Activated naive CD8-positive, alpha-beta T cell treated with anti-CD3 and anti-CD28 coated beads, Interleukin-2, amount 50 U/mL, for 16 hours (primary cell): Measurements from ENCODE around the gene TMEM225B.
"Not testable (repeated sequence)": the region's sequence is repeated elsewhere in the genome, so short reads cannot be mapped to it uniquely, and the experiment has no call there.

Experiments used
- DNase-seq: peaks from one replicate; pipeline ENCODE4 v3.0.0-alpha.2; 2020; ENCODE audit warnings: low read depth, low spot score

Gene TMEM225B

GRCh38 chr7:99623091-99623693 lies 25.1 kb downstream of the TMEM225B start:
- DNase-seq: no peak

- no peak for DNase-seq
Measured at GRCh38 chr7:99623702-99624447, 25.8 kb downstream of the TMEM225B start.

DNA sequence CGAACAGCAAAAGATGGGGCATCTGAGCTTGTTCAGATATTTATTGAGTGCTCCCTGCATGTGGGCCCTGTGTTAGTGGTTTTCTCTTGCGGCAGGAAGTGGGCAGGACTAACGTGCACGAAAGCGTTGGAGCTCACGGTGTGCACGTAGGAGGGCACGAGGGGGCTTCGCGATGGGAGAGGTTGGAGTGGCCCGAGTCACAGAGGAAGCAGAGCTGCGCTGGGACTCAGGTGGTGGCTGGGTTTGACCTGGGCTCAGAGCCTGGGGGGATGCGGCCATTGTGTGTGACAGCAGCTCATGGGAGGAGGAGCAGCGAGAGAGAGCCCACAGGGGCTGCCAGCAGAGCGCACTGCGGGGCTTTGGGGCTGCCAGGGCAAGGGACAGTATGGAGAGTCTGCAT lies 26.4 kb downstream of the TMEM225B start:
- DNase-seq: peak; percentile 43

- no peak for DNase-seq
Measured at GRCh38 chr7:99625321-99625720, 27.3 kb downstream of the TMEM225B start.

GRCh38 chr7:99625961-99626360 lies 27.9 kb downstream of the TMEM225B start:
- DNase-seq: no peak

GRCh38 chr7:99626661-99627060 lies 28.6 kb downstream of the TMEM225B start:
- DNase-seq: no peak

DNA sequence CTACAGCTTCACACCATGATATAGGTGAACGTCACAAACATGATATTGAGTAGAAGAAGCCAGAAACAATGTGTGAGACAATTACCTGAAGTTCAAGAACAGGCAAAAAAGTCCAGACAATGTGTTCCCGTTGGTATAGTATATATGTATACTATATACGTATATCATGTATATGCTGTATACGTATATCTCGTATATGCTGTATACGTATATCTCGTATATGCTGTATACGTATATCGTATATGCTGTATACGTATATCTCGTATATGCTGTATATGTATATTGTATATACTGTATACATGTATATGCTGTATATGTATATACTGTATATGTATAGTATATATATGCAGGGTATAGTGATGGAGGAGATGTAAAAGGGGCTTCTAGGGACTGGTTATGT lies 29.4 kb downstream of the TMEM225B start:
- DNase-seq: no peak

GRCh38 chr7:99628471-99629465 lies 30.7 kb downstream of the TMEM225B start:
- no peak for DNase-seq

DNA sequence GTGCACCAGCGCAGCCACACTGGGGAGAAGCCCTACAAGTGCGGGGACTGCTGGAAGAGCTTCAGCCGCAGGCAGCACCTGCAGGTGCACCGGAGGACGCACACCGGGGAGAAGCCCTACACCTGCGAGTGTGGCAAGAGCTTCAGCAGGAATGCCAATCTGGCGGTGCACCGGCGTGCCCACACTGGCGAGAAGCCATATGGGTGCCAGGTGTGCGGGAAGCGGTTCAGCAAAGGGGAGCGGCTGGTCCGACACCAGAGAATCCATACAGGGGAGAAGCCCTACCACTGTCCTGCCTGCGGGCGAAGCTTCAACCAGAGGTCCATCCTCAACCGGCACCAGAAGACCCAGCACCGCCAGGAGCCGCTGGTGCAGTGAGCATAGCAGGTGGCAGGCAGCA lies 31.6 kb downstream of the TMEM225B start:
- DNase-seq: no peak

DNA sequence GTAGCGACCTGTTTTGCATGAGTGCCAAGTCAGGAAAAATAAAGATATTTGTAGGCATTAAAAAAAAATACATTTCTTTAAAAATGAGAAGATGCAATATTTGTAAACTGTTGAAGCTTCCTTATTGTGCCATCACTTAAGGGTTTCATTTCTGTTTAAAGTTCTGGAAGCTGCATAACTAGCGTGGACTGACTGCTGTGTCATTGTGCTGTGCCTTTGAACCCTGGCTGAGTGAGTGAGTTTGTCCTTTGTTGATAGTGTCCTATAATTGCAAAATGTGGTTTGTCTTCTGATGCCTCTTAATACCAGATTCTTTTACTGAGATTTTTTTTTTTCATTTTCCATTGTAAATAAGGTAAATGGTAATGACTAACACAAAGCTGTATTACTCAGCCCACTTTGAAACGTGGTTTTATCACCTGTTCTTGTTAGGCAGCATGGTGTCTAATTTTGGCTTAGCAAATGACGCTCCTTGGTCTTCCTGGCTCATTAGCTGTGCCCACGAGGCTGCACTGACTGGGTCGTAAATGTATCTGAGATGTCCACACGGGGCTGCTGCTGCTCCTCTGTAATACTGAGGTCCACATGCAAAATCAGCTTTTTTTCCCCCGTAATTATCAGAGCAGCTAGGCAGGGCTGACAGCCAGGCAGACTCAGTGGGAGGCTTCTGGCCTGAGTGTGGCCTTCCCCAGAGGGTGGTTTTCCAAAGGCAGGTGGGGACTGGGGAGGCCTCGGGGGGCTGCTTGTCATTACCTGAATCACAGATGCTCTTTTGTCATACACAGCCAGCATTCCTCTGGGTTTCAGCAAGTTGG lies 33.4 kb downstream of the TMEM225B start:
- no peak for DNase-seq

GRCh38 chr7:99637414-99637813 lies 39.3 kb downstream of the TMEM225B start:
- DNase-seq: not testable (repeated sequence)

DNA sequence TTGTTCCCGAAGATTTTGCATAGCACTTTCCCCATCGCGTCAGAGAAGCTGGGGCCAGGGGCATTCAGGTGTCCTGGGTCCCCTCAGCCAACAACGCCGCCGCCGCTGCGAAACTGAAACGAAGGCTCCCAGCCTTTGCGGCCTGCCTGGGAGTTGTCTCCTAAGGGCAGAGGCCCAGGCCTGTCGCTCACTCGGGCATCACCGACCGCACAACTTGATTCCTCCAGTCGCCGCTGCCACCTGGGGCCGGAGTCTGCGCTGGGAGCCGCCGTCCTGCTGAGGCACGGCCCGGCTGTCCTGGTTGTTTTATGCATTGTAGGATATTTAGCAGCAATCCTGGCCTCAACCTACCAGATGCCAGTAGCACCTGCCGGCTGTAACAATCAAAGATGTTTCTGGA lies 40.7 kb downstream of the TMEM225B start:
- no peak for DNase-seq

DNA sequence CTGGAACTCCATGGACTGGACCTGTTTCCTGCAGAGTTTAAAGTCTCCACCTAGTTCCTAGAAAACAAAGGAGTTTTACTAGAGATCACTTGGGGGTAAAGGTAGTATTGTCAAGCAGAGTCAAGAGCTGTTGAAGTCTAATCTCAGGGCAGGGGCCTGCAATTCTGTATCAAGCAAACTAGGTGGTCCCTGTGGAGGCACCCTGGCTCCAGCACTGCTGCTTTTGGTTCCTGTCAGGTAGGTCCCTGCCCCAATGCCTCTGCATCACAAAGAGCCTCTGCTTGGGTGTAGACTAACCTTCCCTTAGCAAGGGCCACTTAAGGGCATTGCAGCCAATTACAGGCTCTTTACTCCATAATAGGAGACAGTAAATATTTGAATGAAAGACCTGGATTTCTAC lies 41.2 kb downstream of the TMEM225B start:
- no peak for DNase-seq

- DNase-seq: no peak
Measured at GRCh38 chr7:99642027-99642426, 44.0 kb downstream of the TMEM225B start.

DNA sequence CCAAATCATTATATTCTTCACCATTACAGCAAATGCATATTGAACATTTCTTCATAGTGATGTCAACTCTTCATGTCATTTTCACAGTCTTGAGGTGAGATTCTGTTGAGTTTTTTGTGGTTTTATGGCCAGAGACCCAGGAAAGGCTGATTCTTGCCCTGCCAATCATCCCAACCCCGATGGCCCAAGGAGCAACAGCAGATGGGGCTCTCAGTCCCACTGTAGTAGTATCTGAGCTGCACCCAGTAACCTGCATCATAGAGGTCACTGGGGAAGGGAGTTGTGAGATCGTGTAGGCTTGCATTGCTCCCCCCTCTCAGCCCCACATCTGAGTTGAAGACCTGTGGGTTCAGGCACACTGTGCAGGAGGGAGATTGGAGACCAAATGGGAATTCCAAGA lies 45.4 kb downstream of the TMEM225B start:
- no peak for DNase-seq

DNA sequence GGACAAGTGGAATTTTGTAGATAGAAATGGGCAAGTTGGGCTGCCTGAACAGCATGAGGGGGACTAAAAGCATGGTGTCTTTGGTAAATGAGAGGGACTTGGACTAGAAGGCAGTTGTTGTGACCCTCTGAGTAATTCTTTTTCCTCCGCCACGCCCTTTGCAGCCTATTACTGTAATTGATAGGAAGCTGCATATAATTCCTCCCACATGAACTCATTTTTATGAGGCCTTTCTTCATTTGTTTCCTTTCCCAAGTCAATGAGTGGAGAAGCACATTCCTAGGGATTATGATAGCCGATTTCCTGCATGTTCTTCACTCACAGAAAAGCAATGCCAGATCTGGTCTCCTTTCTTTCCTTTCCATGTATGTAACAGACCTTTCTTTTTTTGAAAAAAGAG lies 46.4 kb downstream of the TMEM225B start:
- no peak for DNase-seq

GRCh38 chr7:99645590-99645989 lies 47.5 kb downstream of the TMEM225B start:
- no peak for DNase-seq

DNA sequence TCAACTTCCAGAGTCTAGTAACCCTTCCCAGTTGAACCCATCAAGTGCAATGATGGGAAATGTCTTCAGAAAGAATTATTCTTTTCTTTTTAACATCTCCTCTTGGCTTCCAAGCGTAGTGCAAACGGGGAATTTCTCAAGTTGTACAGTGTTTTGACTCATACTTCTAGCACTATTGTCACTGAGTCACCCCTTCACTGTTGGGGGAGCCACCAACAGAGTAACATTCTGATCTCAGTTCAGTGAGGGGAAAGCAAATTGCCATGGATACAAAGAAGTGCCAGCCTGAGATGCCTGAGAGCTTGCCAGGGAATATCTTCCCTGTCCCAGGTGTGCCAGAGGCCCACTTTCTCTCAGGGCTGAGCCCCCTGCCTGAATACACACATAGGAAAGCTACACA lies 50.8 kb downstream of the TMEM225B start:
- DNase-seq: no peak

GRCh38 chr7:99651290-99651689 lies 53.2 kb downstream of the TMEM225B start:
- DNase-seq: no peak

DNA sequence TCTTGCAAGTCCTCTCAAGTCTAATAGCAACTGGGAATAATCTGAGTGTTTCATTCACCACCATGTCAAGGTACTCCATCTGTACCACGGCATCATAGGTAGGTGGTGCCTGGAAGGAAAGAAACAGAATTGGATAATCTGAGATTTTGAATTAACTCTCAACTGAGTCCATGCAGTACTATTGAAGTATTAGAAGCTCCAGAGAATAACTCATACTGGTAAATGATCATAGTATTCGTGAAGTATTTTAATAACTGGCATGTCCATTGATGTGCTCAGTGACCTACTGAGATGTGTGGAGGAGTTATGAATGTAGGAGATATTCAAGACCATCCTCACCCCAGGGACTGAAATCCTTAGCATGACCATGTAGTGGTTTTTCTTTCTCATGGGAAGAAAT lies 54.6 kb downstream of the TMEM225B start:
- DNase-seq: no peak

DNA sequence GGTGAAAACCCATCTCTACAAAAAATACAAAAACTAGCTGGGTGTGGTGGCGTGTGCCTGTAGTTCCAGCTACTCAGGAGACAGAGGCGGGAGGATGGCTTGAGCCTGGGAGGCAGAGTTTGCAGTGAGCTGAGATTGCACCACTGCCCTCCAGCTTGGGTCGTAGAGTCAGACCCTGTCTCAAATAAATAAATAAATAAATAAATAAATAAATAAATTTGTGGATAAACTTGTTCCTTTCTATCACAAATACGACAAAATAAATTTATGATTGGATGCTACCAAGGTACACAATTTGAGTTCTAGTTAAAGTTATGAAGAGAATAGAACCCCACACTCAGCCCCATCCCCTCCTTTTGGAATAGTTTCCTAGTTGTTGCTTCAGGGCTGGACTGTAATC lies 55.2 kb downstream of the TMEM225B start:
- DNase-seq: not testable (repeated sequence)
